NCI-H1417 treated with DMSO at 0.1 percent for 48 hours (cell line): ENCODE measurements around the gene THSD7A.
"Not testable (repeated sequence)": the region's sequence is repeated elsewhere in the genome, so short reads cannot be mapped to it uniquely, and the experiment has no call there.

Experiments
- DNase-seq: peaks from one replicate; lab custom pipeline; 2025; lab: John Stamatoyannopoulos, UW

The THSD7A gene

GRCh38 chr7:11456574-11456973 lies 375.4 kb downstream of the THSD7A start:
- DNase-seq: no peak

- no peak for DNase-seq
These were observed 379.5 kb downstream of the THSD7A start for GRCh38 chr7:11452476-11452875.

- no peak for DNase-seq
These were observed 381.7 kb downstream of the THSD7A start for GRCh38 chr7:11450281-11450680.

GRCh38 chr7:11449316-11449715 lies 382.7 kb downstream of the THSD7A start:
- no peak for DNase-seq

- no peak for DNase-seq
These were observed 383.7 kb downstream of the THSD7A start for GRCh38 chr7:11448323-11448722.

- DNase-seq: no peak
These were observed 384.9 kb downstream of the THSD7A start for GRCh38 chr7:11447106-11447505.

- not testable (repeated sequence) for DNase-seq
These were observed 388.1 kb downstream of the THSD7A start for GRCh38 chr7:11443934-11444333.

- no peak for DNase-seq
These were observed 394.0 kb downstream of the THSD7A start for GRCh38 chr7:11437994-11438393.

- no peak for DNase-seq
These were observed 395.0 kb downstream of the THSD7A start for GRCh38 chr7:11436773-11437524.

GRCh38 chr7:11436316-11436715 lies 395.7 kb downstream of the THSD7A start:
- DNase-seq: no peak

GRCh38 chr7:11434366-11434765 lies 397.6 kb downstream of the THSD7A start:
- DNase-seq: no peak

- no peak for DNase-seq
These were observed 401.2 kb downstream of the THSD7A start for GRCh38 chr7:11430841-11431240.

- no peak for DNase-seq
These were observed 401.9 kb downstream of the THSD7A start for GRCh38 chr7:11430112-11430511.

- no peak for DNase-seq
These were observed 403.0 kb downstream of the THSD7A start for GRCh38 chr7:11428877-11429581.

- DNase-seq: peak; percentile 34
These were observed 404.2 kb downstream of the THSD7A start for GRCh38 chr7:11427686-11428273.

GRCh38 chr7:11424006-11424405 lies 408.0 kb downstream of the THSD7A start:
- no peak for DNase-seq

GRCh38 chr7:11420049-11420448 lies 411.9 kb downstream of the THSD7A start:
- DNase-seq: no peak

GRCh38 chr7:11416641-11417458 lies 415.1 kb downstream of the THSD7A start:
- no peak for DNase-seq

GRCh38 chr7:11415101-11415500 lies 416.9 kb downstream of the THSD7A start:
- DNase-seq: no peak

- no peak for DNase-seq
These were observed 418.1 kb downstream of the THSD7A start for GRCh38 chr7:11413901-11414300.

GRCh38 chr7:11412036-11412435 lies 420.0 kb downstream of the THSD7A start:
- no peak for DNase-seq
